ENCODE results near the gene BCL11B.

GRCh38 chr14:99221445-99221844 is 50.6 kb downstream of the BCL11B start:
- TF ChIP-seq, protein P1, sequence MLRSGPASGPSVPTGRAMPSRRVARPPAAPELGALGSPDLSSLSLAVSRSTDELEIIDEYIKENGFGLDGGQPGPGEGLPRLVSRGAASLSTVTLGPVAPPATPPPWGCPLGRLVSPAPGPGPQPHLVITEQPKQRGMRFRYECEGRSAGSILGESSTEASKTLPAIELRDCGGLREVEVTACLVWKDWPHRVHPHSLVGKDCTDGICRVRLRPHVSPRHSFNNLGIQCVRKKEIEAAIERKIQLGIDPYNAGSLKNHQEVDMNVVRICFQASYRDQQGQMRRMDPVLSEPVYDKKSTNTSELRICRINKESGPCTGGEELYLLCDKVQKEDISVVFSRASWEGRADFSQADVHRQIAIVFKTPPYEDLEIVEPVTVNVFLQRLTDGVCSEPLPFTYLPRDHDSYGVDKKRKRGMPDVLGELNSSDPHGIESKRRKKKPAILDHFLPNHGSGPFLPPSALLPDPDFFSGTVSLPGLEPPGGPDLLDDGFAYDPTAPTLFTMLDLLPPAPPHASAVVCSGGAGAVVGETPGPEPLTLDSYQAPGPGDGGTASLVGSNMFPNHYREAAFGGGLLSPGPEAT (IDR thresholded peaks at IDR 0.05; ENCODE audit: low read depth), result no peak
- TF ChIP-seq NR2C1 (IDR thresholded peaks at IDR 0.05) (no peak), TAF1 (IDR thresholded peaks at IDR 0.05; ENCODE audit: borderline replicate concordance, low read depth, low read length) (no peak), RBBP5 (conservative IDR thresholded peaks at IDR 0.05) (no peak), ZNF274 (IDR thresholded peaks at IDR 0.05; ENCODE audit: insufficient read depth, insufficient read length) (no peak), CHD2 (IDR thresholded peaks at IDR 0.05; ENCODE audit: borderline replicate concordance, low read depth, low read length) (no peak), SIN3A (IDR thresholded peaks at IDR 0.05; ENCODE audit: low read depth, low read length) (no peak)
- TF ChIP-seq, protein P2, sequence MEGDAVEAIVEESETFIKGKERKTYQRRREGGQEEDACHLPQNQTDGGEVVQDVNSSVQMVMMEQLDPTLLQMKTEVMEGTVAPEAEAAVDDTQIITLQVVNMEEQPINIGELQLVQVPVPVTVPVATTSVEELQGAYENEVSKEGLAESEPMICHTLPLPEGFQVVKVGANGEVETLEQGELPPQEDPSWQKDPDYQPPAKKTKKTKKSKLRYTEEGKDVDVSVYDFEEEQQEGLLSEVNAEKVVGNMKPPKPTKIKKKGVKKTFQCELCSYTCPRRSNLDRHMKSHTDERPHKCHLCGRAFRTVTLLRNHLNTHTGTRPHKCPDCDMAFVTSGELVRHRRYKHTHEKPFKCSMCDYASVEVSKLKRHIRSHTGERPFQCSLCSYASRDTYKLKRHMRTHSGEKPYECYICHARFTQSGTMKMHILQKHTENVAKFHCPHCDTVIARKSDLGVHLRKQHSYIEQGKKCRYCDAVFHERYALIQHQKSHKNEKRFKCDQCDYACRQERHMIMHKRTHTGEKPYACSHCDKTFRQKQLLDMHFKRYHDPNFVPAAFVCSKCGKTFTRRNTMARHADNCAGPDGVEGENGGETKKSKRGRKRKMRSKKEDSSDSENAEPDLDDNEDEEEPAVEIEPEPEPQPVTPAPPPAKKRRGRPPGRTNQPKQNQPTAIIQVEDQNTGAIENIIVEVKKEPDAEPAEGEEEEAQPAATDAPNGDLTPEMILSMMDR (IDR thresholded peaks at IDR 0.05 in 2 of 3, conservative IDR thresholded peaks at IDR 0.05 in 1 of 3; ENCODE audit: control insufficient read depth in 2 of 3, extremely low read depth in 1 of 3, insufficient read depth in 1 of 3, low read depth in 3 of 3, low read length in 3 of 3), result no peak
- TF ChIP-seq, protein P3, sequence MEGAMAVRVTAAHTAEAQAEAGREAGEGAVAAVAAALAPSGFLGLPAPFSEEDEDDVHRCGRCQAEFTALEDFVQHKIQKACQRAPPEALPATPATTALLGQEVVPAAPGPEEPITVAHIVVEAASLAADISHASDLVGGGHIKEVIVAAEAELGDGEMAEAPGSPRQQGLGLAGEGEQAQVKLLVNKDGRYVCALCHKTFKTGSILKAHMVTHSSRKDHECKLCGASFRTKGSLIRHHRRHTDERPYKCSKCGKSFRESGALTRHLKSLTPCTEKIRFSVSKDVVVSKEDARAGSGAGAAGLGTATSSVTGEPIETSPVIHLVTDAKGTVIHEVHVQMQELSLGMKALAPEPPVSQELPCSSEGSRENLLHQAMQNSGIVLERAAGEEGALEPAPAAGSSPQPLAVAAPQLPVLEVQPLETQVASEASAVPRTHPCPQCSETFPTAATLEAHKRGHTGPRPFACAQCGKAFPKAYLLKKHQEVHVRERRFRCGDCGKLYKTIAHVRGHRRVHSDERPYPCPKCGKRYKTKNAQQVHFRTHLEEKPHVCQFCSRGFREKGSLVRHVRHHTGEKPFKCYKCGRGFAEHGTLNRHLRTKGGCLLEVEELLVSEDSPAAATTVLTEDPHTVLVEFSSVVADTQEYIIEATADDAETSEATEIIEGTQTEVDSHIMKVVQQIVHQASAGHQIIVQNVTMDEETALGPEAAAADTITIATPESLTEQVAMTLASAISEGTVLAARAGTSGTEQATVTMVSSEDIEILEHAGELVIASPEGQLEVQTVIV (IDR thresholded peaks at IDR 0.05; ENCODE audit: borderline replicate concordance, partially characterized antibody), result no peak
